GM06990 (cell line): ENCODE measurements around the gene VPS4A.

Experiments
- DNase-seq: peaks from one replicate; pipeline ENCODE4 v3.0.0-alpha.2; 2011; ENCODE audit not compliant: insufficient read length; ENCODE audit errors: extremely low read depth
- H3K27me3 ChIP-seq: replicated peaks from 2 replicates; pipeline ENCODE4 v1.6.0; 2011; ENCODE audit warnings: low read length; ENCODE audit not compliant: control insufficient read depth, insufficient read depth
- H3K36me3 ChIP-seq: 2 replicates; pipeline ENCODE4 v1.5.1; 2011; ENCODE audit warnings: low read length; ENCODE audit not compliant: control insufficient read depth, insufficient read depth
- H3K4me3 ChIP-seq: replicated peaks from 2 replicates; pipeline ENCODE4 v1.5.1; 2011; ENCODE audit warnings: low read depth, mild to moderate bottlenecking, control low read depth, low read length
- TF ChIP-seq, protein P1 (sequence below): IDR thresholded peaks from 2 replicates; pipeline ENCODE4 v1.5.1; 2011; ENCODE audit warnings: low read length, control low read depth, mild to moderate bottlenecking, inconsistent platforms; ENCODE audit not compliant: insufficient read depth, poor library complexity, severe bottlenecking

VPS4A gene

DNA sequence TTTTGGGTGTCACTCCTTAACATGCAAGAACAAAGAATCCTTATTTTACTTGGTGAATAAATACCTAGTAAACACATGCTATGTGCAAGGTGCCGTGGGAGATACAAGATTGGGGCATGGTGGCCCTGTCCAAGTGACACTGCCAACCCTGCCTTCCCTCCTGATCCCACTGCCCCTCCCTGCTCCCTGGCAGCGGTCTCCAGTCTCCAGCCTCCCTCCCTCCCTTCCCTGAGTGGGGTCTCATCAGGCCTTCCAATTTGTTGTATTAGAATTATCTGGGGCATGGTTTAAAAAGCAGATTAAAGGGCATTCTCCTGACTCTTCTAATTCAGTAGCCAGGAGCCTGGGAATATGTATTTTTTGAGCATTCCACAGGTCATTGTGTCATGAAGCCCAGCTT, 52.9 kb downstream of the VPS4A start:
- no peak overlapping the region for H3K4me3 ChIP-seq
- DNase-seq, result no peak
- TF ChIP-seq, protein P1, sequence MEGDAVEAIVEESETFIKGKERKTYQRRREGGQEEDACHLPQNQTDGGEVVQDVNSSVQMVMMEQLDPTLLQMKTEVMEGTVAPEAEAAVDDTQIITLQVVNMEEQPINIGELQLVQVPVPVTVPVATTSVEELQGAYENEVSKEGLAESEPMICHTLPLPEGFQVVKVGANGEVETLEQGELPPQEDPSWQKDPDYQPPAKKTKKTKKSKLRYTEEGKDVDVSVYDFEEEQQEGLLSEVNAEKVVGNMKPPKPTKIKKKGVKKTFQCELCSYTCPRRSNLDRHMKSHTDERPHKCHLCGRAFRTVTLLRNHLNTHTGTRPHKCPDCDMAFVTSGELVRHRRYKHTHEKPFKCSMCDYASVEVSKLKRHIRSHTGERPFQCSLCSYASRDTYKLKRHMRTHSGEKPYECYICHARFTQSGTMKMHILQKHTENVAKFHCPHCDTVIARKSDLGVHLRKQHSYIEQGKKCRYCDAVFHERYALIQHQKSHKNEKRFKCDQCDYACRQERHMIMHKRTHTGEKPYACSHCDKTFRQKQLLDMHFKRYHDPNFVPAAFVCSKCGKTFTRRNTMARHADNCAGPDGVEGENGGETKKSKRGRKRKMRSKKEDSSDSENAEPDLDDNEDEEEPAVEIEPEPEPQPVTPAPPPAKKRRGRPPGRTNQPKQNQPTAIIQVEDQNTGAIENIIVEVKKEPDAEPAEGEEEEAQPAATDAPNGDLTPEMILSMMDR, result no peak
- no peaks in the 10 kb centered on the region for H3K27me3 ChIP-seq
- H3K36me3 ChIP-seq, result peaks cover 20% of the 10 kb centered on the region

DNA sequence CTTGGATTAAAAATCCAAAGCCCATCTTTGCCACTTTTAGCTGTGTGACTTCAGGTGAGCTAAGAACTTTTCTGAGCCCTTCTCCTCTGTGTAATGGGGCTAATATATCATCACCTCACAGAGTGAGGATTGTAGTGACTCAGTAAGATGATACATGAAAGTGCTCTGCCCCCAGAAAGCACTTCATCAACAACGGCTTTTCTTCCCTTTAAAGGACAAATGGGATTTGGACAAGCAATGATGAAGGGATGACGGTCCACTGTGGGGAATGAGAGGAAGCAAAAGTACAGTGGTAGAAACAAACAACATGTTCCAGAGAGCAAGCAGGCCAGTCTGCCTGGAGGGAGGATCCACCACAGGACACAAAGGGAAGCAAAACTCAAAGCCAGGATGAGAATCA, 54.8 kb downstream of the VPS4A start:
- Histone ChIP-seq H3K36me3 (peaks cover 27% of the 10 kb centered on the region), H3K27me3 (no peaks in the 10 kb centered on the region), H3K4me3 (no peak overlapping the region)
- TF ChIP-seq, protein P1, result no peak
- no peak for DNase-seq

DNA sequence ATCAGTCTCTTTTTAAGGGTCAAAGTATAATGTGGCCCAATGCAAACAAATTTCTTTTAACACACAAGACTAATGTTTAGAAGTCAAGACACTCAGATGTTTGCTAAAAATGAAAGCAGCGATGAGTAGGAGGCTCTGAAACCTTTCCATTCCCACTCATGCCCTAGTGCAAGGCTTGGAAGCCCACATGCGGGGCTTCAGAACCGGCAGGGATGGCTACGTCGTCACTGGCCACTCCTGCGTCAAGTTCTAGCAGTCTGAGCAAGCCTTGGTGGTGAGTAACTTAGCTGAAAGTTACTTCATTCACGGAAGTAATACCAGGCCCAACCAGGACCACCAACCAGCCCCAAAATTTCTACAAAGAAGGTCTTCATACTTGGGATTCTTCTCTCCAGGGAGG, 55.3 kb downstream of the VPS4A start:
- peaks cover 27% of the 10 kb centered on the region for H3K36me3 ChIP-seq
- H3K27me3 ChIP-seq, result no peaks in the 10 kb centered on the region
- no peak for DNase-seq
- H3K4me3 ChIP-seq, result no peak overlapping the region
- TF ChIP-seq, protein P1, result no peak

DNA sequence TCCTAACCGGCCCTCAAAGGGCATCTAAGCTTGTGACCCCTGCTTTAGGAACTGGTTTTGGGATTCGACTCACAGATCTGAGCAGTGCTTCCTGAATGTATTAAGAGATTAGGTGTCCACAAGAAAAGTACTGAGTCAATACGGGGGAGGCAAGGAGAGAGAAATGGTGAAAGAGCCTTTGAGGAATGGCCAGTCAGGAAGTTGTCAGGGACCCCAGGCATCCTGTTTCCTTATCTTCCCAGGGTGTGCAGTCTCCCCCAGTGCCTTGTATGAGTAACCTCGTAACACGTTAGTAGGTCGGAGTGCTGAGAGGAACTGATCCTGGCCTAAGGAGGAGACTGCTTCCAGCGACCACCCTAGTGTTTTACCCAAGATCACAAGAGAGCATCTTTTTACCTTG, 56.8 kb downstream of the VPS4A start:
- no peak for DNase-seq
- Histone ChIP-seq H3K27me3 (no peaks in the 10 kb centered on the region), H3K36me3 (peaks cover 27% of the 10 kb centered on the region), H3K4me3 (no peak overlapping the region)
- TF ChIP-seq, protein P1, result no peak

DNA sequence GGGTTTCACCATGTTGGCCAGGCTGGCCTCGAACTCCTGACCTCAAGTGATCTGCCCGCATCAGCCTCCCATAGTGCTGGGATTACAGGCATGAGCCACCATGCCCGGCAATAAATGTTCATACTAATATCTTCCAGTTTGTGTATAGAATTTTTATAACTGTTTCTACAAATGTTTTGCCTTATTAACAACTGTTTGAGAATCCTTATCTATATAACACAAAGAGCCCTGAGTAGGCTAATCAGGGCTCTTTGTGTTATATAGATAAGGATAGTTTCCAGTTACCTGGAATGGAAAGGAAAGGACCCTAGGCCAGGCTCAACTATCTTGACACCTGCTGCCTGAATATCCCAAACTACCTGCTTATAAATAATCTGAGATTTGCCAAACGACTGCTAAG, 57.7 kb downstream of the VPS4A start:
- H3K4me3 ChIP-seq, result no peak overlapping the region
- H3K36me3 ChIP-seq, result peaks cover 27% of the 10 kb centered on the region
- TF ChIP-seq, protein P1, result no peak
- H3K27me3 ChIP-seq, result no peaks in the 10 kb centered on the region
- DNase-seq, result no peak

DNA sequence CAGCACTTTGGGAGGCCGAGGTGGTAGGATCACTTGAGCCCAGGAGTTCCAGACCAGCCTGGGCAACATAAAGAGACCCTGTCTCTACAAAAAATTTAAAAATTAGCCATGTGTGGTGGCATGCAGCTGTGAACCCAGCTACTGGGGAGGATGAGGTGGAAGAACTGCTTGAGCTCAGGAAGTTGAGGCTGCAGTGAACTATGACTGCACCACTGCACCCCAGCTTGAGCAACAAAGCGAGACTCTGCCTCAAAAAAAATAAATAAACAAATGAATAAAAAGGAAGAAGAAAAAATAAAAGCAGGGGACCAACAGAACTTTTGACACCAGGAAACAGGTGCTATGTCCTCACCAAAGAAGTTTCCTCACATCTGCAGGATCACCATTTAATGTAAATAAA, 60.4 kb downstream of the VPS4A start:
- DNase-seq, result no peak
- H3K4me3 ChIP-seq, result no peak overlapping the region
- TF ChIP-seq, protein P1, result no peak
- peaks cover 20% of the 10 kb centered on the region for H3K36me3 ChIP-seq
- H3K27me3 ChIP-seq, result no peaks in the 10 kb centered on the region
